Erythroblast (primary cell): Measurements from ENCODE around the gene OTOGL.

ENCODE experiments used
- GATA1 ChIP-seq: IDR thresholded peaks from 2 replicates; pipeline ENCODE4 v1.6.1; 2011; ENCODE audit warnings: low read depth, mild to moderate bottlenecking, control low read depth, low read length, moderate library complexity
- POLR2A ChIP-seq: IDR thresholded peaks from 2 replicates; pipeline ENCODE4 v1.6.1; 2011; ENCODE audit warnings: mild to moderate bottlenecking, low read length

- TF ChIP-seq POLR2A (no peak), GATA1 (no peak)
Observed at GRCh38 chr12:80140005-80140404, 40.7 kb downstream of the OTOGL start.
